Neural progenitor cell (in vitro differentiated cells): ENCODE results near the gene SWT1. TPM values are rescaled to one million over a fixed set of nuclear protein-coding genes. Genes with fewer than 3 reads are reported as not detected.
"Not testable (repeated sequence)": the region's sequence is repeated elsewhere in the genome, so short reads cannot be mapped to it uniquely, and the experiment has no call there.

ENCODE experiments used
- DNase-seq: peaks from one replicate; pipeline ENCODE4 v3.0.0-alpha.2; 2016; ENCODE audit warnings: low spot score
- H2AFZ ChIP-seq: fragments of 200-600 bp; sonication (generic); replicated peaks from 2 replicates; pipeline ENCODE4 v1.6.1; 2016; ENCODE audit warnings: antibody characterized with exemption
- H3F3A ChIP-seq: fragments of 200-600 bp; sonication (generic); 2 replicates; pipeline ENCODE4 v1.6.1; 2016; ENCODE audit warnings: antibody characterized with exemption, low read depth
- H3K27ac ChIP-seq: fragments of 200-600 bp; sonication (generic); 2 replicates; pipeline ENCODE4 v1.5.1; 2016; ENCODE audit warnings: mild to moderate bottlenecking
- H3K27me3 ChIP-seq: fragments of 200-600 bp; sonication (generic); 2 replicates; pipeline ENCODE4 v1.6.1; 2016; ENCODE audit warnings: mild to moderate bottlenecking, moderate library complexity
- H3K36me3 ChIP-seq: fragments of 200-600 bp; sonication (generic); 2 replicates; pipeline ENCODE4 v1.5.1; 2016
- H3K4me1 ChIP-seq: fragments of 200-600 bp; sonication (generic); 2 replicates; pipeline ENCODE4 v1.6.1; 2016; ENCODE audit warnings: mixed run types
- H3K4me2 ChIP-seq: fragments of 200-600 bp; sonication (generic); 2 replicates; pipeline ENCODE4 v1.6.1; 2016
- H3K4me3 ChIP-seq: fragments of 200-600 bp; sonication (generic); 2 replicates; pipeline ENCODE4 v1.5.1; 2016
- H3K79me2 ChIP-seq: fragments of 200-600 bp; sonication (generic); 2 replicates; pipeline ENCODE4 v1.6.1; 2016; ENCODE audit warnings: low read depth
- H3K9ac ChIP-seq: fragments of 200-600 bp; sonication (generic); 2 replicates; pipeline ENCODE4 v1.6.1; 2016
- H3K9me3 ChIP-seq: fragments of 200-600 bp; sonication (generic); 2 replicates; pipeline ENCODE4 v1.5.1; 2016; ENCODE audit warnings: low read depth
- H4K20me1 ChIP-seq: fragments of 200-600 bp; sonication (generic); 2 replicates; pipeline ENCODE4 v1.6.1; 2016; ENCODE audit warnings: low read depth
- H3K27ac Mint-ChIP-seq: 3 replicates; pipeline ENCODE4 v1.8.0; 2021; ENCODE audit warnings: mixed read lengths
- H3K27me3 Mint-ChIP-seq: 2 replicates; pipeline ENCODE4 v1.8.0; 2022; ENCODE audit warnings: low read depth, mild to moderate bottlenecking, inconsistent platforms, moderate library complexity, mixed read lengths; ENCODE audit not compliant: insufficient read depth
- H3K36me3 Mint-ChIP-seq: 3 replicates; pipeline ENCODE4 v1.8.0; 2021; ENCODE audit warnings: mixed read lengths
- H3K4me1 Mint-ChIP-seq: 3 replicates; pipeline ENCODE4 v1.8.0; 2021; ENCODE audit warnings: mixed read lengths
- H3K4me3 Mint-ChIP-seq: 3 replicates; pipeline ENCODE4 v1.8.0; 2021; ENCODE audit warnings: mild to moderate bottlenecking, moderate library complexity, mixed read lengths
- H3K9me3 Mint-ChIP-seq: 3 replicates; pipeline ENCODE4 v1.8.0; 2020; ENCODE audit warnings: mixed read lengths
- CTCF ChIP-seq: fragments of 200-600 bp; sonication (generic); IDR thresholded peaks from 2 replicates; pipeline ENCODE4 v1.5.1; 2017; ENCODE audit warnings: antibody characterized with exemption, mild to moderate bottlenecking
- EZH2 ChIP-seq: fragments of 200-600 bp; sonication (generic); IDR thresholded peaks from 2 replicates; pipeline ENCODE4 v1.6.1; 2017; ENCODE audit warnings: antibody characterized with exemption, mild to moderate bottlenecking, moderate library complexity
- EZH2phosphoT487 ChIP-seq: fragments of 200-600 bp; sonication (generic); IDR thresholded peaks from 2 replicates; pipeline ENCODE4 v1.6.1; 2017; ENCODE audit warnings: antibody characterized with exemption
- total RNA-seq: library from RNA; depleted of rRNA; stranded (reverse); fragments of >200 nt; gene quantifications from 2 replicates; pipeline ENCODE4 v1.2.3, GENCODE V29; 2015; ENCODE audit warnings: low replicate concordance

The SWT1 gene
- total RNA-seq, 1 donor from 2014 or later, result 12.4 TPM

- H3K27me3 Mint-ChIP-seq, result no peaks in the 10 kb centered on the region
- no peak overlapping the region for H3K4me3 ChIP-seq
- DNase-seq, result no peak
- no peak overlapping the region for H2AFZ ChIP-seq
- H3K9ac ChIP-seq, result no peak overlapping the region
- no peaks in the 10 kb centered on the region for H3K9me3 ChIP-seq
- H4K20me1 ChIP-seq, result no peaks in the 10 kb centered on the region
- TF ChIP-seq CTCF (no peak), EZH2 (no peak), EZH2phosphoT487 (no peak)
- H3K79me2 ChIP-seq, result no peaks in the 10 kb centered on the region
- H3K4me1 Mint-ChIP-seq, result no peaks in the 10 kb centered on the region
- no peaks in the 10 kb centered on the region for H3K4me1 ChIP-seq
- no peak overlapping the region for H3K4me2 ChIP-seq
- H3K9me3 Mint-ChIP-seq, result no peaks in the 10 kb centered on the region
- H3K36me3 ChIP-seq, result no peaks in the 10 kb centered on the region
- peaks cover 10% of the 10 kb centered on the region for H3K36me3 Mint-ChIP-seq
- no peak overlapping the region for H3K4me3 Mint-ChIP-seq
- no peak overlapping the region for H3K27ac ChIP-seq
- no peak overlapping the region for H3K27ac Mint-ChIP-seq
- no peaks in the 10 kb centered on the region for H3F3A ChIP-seq
- H3K27me3 ChIP-seq, result no peaks in the 10 kb centered on the region
Observed at GRCh38 chr1:185232874-185233273, 75.9 kb downstream of the SWT1 start.

GRCh38 chr1:185234183-185234582 lies 77.2 kb downstream of the SWT1 start:
- not testable (repeated sequence) for H3K27ac ChIP-seq, H3K9me3 ChIP-seq, H3K36me3 ChIP-seq, H3K4me2 ChIP-seq, H3K4me1 Mint-ChIP-seq, H3K4me3 Mint-ChIP-seq, DNase-seq, H3K4me1 ChIP-seq, H3K9me3 Mint-ChIP-seq, H4K20me1 ChIP-seq, H3K27ac Mint-ChIP-seq, H2AFZ ChIP-seq, H3F3A ChIP-seq, H3K79me2 ChIP-seq, H3K27me3 Mint-ChIP-seq, H3K9ac ChIP-seq, H3K4me3 ChIP-seq, H3K27me3 ChIP-seq
- H3K36me3 Mint-ChIP-seq, result peaks cover 10% of the 10 kb centered on the region

GRCh38 chr1:185237176-185237575 lies 80.2 kb downstream of the SWT1 start:
- not testable (repeated sequence) for H3K27ac Mint-ChIP-seq, H3K9ac ChIP-seq, H3K36me3 ChIP-seq, H3K9me3 ChIP-seq, H3K9me3 Mint-ChIP-seq, H4K20me1 ChIP-seq, DNase-seq, H3K4me2 ChIP-seq, H3K4me1 Mint-ChIP-seq, H3K4me3 Mint-ChIP-seq, H3F3A ChIP-seq, H3K4me1 ChIP-seq, H2AFZ ChIP-seq, H3K27me3 ChIP-seq, H3K27ac ChIP-seq, H3K27me3 Mint-ChIP-seq, H3K79me2 ChIP-seq, H3K4me3 ChIP-seq
- H3K36me3 Mint-ChIP-seq, result peaks cover 10% of the 10 kb centered on the region

GRCh38 chr1:185237661-185238060 lies 80.7 kb downstream of the SWT1 start:
- H3K27ac ChIP-seq, result no peak overlapping the region
- H2AFZ ChIP-seq, result no peak overlapping the region
- Mint-ChIP-seq H3K36me3 (peaks cover 10% of the 10 kb centered on the region), H3K27ac (no peak overlapping the region), H3K4me1 (peaks cover 5% of the 10 kb centered on the region), H3K9me3 (no peaks in the 10 kb centered on the region), H3K4me3 (no peak overlapping the region), H3K27me3 (no peaks in the 10 kb centered on the region)
- H3K4me3 ChIP-seq, result no peak overlapping the region
- H3K79me2 ChIP-seq, result no peaks in the 10 kb centered on the region
- no peak for DNase-seq
- TF ChIP-seq EZH2 (no peak), EZH2phosphoT487 (no peak), CTCF (no peak)
- no peaks in the 10 kb centered on the region for H3K27me3 ChIP-seq
- no peak overlapping the region for H3K4me2 ChIP-seq
- H3K9me3 ChIP-seq, result no peaks in the 10 kb centered on the region
- H3K36me3 ChIP-seq, result no peaks in the 10 kb centered on the region
- peaks cover 9% of the 10 kb centered on the region for H3K4me1 ChIP-seq
- no peaks in the 10 kb centered on the region for H4K20me1 ChIP-seq
- no peak overlapping the region for H3K9ac ChIP-seq
- no peaks in the 10 kb centered on the region for H3F3A ChIP-seq
